M059J (cell line): Measurements from ENCODE around the gene PPT1. TPM values are rescaled to one million over a fixed set of nuclear protein-coding genes. Genes with fewer than 3 reads are reported as not detected.

Experiments
- DNase-seq: peaks from one replicate; pipeline ENCODE4 v3.0.0-alpha.2; 2012; ENCODE audit warnings: low read depth
- total RNA-seq: library from RNA; depleted of rRNA; stranded (reverse); fragments of >200 nt; shearing (Covaris generic); gene quantifications from 2 replicates; pipeline ENCODE4 v1.2.3, GENCODE V29; 2014; rRNA removed

Gene PPT1
- total RNA-seq, 1 experiment from 2014 or later: 112 TPM

DNA sequence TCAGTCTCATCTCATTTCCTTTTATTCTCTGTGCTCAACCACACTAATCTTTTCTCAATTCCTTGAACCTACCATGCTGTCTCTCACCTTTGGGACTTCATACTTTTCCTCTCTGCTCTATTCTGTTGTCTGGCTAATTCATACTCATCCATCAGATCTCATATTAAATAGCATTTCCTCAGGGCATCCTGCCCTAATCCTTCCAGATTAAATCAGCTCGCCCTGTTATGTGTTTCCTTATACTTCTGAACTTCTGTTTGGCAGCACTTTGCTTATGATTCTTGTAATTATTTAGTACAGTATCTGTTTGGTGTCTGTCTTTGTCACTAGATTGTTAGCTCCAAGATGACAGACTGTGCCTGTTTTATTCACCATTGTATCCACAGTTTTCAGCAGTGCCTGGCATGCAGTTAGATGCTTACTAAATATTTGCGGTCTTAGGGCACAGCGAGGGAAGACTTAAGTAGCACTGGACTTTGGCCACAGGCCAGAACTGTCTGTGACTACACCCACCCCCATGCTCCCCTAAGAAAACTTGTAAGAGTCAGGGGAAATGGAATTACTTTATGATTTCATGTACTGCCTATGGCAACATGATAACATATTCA is 66.4 kb downstream of the PPT1 start:
- peak; percentile 89 for DNase-seq

DNA sequence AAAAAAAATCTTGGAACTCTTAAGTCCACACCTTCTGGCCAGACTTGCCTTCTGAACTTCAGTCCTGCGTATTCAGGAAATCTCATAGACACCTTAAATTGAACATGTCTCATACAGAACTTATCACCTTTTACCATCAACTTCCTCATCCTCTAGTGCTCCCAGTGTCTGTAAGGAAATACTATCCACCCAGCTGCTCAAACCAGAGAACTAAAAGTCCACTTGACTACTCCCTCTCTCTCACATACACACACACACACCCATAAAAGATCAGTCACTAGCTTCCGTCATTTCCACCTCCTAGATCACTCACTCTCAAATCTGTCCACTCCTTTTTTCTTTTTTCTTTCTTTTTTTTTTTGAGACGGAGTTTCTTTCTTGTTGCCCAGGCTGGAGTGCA is 67.4 kb downstream of the PPT1 start:
- DNase-seq: no peak

DNA sequence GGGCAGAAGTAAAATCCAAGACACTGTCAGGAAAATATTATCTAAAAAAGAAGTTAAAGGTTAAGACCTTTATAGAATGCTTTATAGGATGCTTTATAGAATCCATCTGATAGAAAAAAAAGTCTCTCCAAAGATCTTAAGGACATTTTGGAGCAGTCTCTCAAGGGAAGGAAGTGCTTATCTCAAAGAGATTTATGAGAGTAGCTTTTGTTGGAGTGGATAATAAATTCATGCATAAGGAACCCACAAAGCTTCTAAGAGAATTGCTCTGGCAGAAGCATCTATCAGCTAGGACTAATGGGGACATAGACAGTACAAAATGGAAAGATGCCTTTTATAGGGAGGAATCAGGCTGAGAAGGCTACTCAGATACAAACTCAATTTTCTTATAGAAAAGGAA is 69.4 kb downstream of the PPT1 start:
- no peak for DNase-seq

DNA sequence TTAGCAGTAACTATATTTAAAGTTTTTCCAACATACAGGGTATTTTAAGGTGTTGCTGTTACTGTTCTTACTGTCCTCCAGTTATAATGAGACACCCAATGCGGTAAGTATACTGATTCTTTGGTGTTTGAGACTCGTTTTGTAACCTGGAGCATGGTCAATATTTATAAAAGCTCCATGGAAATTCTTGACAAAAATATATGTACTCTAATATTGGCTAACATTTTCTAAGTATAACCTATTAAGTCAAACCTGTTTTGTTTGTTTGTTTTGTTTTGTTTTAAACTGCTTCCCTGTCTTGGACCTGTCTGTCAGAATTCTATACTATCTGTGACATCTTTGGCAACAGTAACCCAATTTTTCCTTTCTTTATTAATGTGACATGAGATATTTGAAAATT is 72.4 kb downstream of the PPT1 start:
- DNase-seq: no peak

- no peak for DNase-seq
These were observed 73.6 kb downstream of the PPT1 start for GRCh38 chr1:40023379-40023944.

Other genes starting within 250 kb of the PPT1 start
- gene TRIT1, start 213.7 kb downstream of the PPT1 start, total RNA-seq: 15.2 and 26.3 TPM in 2 replicates
- 0.57 TPM in 1 of 2 replicates, not detected in the other for gene MYCL, start 195.3 kb downstream of the PPT1 start, total RNA-seq
- 1.2 and 2.3 TPM in 2 replicates for gene MFSD2A, start 142.1 kb downstream of the PPT1 start, total RNA-seq
- 371 and 481 TPM in 2 replicates for gene CAP1, start 56.5 kb downstream of the PPT1 start, total RNA-seq
- 14.5 and 19.6 TPM in 2 replicates for gene RLF, start 64.1 kb upstream of the PPT1 start, total RNA-seq
- gene TMCO2, start 150.7 kb upstream of the PPT1 start, total RNA-seq: not detected in 2 replicates
- 88.3 and 109 TPM in 2 replicates for gene ZMPSTE24, start 161.0 kb upstream of the PPT1 start, total RNA-seq
- gene COL9A2, start 220.0 kb upstream of the PPT1 start, total RNA-seq: 2.8 and 11.1 TPM in 2 replicates